ES-I3 (cell line): ENCODE measurements around the gene ERG.

Source experiments
- H3K36me3 ChIP-seq: 2 replicates; pipeline ENCODE4 v1.6.1; 2013; ENCODE audit warnings: mild to moderate bottlenecking, low read length, control low read depth, moderate library complexity; ENCODE audit not compliant: insufficient read depth
- H3K4me1 ChIP-seq: 2 replicates; pipeline ENCODE4 v1.6.1; 2013; ENCODE audit warnings: mild to moderate bottlenecking, control low read depth, low read length; ENCODE audit not compliant: insufficient read depth
- H3K9ac ChIP-seq: 2 replicates; pipeline ENCODE4 v1.6.1; 2013; ENCODE audit warnings: low read depth, mild to moderate bottlenecking, low read length, moderate library complexity
- H3K9me3 ChIP-seq: 2 replicates; pipeline ENCODE4 v1.6.1; 2013; ENCODE audit warnings: mild to moderate bottlenecking, low read length, moderate library complexity; ENCODE audit not compliant: control insufficient read depth, insufficient read depth

The ERG gene

DNA sequence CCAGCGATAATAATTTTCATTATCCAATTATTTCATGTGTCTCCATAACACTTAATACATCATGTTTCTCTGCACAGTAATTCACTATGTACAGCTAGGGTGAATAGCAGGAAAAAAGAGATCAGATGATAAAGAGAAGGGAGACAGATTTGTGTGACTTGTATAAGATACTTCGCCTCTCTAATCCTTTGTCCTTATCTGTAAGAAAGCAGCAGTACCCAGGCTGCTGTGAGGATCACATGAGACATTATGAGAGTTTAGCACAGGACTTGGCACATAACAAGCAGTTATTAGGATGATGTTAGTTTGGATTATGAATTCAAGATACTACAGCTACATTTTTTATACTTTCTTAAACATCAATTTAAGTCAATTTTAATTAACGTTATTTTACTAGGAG, 6.3 kb downstream of the ERG start:
- no peak overlapping the region for H3K9ac ChIP-seq
- H3K4me1 ChIP-seq: peaks cover 26% of the 10 kb centered on the region
- no peaks in the 10 kb centered on the region for H3K9me3 ChIP-seq
- H3K36me3 ChIP-seq: no peaks in the 10 kb centered on the region

DNA sequence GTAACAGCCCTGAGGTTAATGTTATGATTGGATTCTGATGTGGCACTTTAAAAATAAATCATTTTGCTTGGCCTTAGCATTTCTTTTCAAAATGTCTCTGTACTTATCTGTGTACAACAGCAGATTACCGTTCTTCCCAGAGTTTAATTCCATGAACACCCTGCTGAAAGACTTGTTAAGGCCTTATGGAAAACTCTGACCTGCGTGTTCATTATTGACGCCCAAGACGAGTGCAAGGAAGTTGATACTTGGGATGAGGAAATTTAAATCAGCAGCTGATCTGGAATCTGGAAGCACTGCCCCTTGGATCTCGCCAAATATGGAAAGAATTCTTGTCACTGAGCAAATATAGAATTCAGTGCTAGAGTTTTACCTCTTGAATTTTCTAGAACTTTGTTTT, 6.7 kb downstream of the ERG start:
- Histone ChIP-seq H3K4me1 (peaks cover 26% of the 10 kb centered on the region), H3K36me3 (no peaks in the 10 kb centered on the region), H3K9me3 (no peaks in the 10 kb centered on the region), H3K9ac (no peak overlapping the region)

DNA sequence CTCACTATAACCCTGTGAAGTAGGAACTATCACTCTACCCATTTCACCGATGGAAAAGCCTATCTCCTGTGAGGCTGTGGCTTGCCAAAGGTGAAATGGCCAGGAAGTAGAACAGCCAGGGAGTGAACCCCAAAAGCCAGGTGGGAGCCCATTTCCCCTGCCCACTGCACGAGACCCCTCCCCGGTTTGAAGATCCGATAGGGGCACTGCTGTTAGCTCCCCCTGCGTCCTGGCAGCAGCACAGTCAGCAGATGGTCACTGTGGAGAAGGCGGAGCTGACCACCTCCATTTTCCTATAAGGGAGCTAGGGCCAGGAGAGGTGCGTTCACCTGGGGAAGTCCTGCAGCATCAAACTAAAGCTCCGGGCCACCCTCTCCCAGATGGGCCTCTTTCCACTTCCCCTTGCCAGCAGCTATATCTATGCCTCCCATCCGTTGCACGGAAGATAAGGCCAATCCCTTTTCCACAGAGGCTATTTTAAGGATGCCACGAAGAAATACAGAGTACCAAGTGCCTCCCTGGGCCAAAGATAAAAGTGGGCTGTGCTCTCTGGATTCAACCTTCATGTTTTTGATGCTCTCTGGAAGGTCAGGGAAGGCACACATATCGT, 7.8 kb downstream of the ERG start:
- Histone ChIP-seq H3K9me3 (no peaks in the 10 kb centered on the region), H3K9ac (no peak overlapping the region), H3K36me3 (no peaks in the 10 kb centered on the region), H3K4me1 (peaks cover 19% of the 10 kb centered on the region; the same call in 1 of the 2 replicates)

DNA sequence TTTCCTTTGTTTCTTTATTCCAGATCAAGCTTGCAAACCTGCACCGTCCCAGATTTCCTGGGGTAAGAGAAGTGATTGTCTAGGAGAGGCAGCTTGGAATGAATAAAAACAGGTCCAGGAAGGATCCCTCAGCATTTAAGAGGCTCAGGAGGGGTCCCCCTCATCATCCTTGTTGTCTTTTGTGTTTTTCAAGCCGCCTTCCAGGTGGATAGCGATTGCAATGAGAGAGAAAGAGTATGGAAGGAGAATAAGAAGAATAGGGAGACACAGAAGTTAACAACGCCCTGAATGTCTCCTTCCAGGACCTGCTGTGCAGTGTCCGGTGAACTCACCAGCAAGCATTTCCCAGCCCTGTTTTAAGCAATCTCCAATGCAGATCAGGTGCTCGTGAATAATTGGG, 8.5 kb downstream of the ERG start:
- H3K4me1 ChIP-seq: peaks cover 14% of the 10 kb centered on the region; the same call in 1 of the 2 replicates
- H3K36me3 ChIP-seq: no peaks in the 10 kb centered on the region
- H3K9me3 ChIP-seq: no peaks in the 10 kb centered on the region
- no peak overlapping the region for H3K9ac ChIP-seq

DNA sequence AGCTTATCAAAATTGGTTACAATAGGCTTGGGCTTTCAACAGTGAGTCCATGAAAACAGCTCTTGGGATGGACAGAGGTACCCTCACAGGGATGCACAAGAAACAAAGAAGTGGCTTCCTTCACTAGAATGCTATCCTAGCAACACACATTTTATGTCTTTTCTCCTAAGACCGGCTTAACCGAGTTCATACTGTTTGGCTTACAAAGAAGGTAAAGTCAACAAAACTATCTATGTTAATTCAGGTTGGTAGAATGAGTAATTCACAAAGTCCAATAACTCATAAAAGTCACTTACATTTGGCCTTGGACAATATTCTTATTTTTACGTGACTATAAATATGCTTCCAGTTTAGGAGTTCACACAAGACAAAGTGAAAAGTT, 9.0 kb downstream of the ERG start:
- Histone ChIP-seq H3K4me1 (peaks cover 9% of the 10 kb centered on the region; the same call in 1 of the 2 replicates), H3K36me3 (no peaks in the 10 kb centered on the region), H3K9me3 (no peaks in the 10 kb centered on the region), H3K9ac (no peak overlapping the region)

DNA sequence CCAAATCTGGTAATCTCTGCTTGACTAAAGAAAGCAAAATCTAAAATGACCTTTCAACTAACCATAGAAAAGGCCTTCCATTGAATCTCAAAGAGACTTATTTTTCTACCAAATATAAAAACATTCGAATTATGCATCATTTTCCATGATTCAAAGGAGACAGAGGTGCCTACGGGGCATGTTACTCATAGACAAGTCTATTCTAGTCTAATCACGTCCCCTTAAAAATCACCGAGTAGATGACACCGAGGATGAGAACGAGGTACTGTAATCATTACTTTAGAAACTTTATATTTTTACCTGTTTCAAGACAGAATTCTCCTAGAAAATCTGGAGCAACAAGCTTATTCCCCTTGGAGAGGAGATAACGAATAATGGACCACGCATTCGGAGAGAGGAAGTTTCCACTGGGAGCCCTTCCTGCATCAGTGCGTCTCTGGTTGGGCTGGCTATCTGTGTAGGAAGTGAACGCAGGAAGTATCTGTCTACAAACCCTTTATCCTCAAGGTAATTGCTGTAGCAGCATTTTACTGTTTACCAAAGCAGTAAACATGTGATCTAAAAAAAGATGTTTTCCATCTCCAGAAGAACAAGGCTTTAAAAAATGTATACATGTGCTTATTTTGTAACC, 9.5 kb downstream of the ERG start:
- Histone ChIP-seq H3K9ac (no peak overlapping the region), H3K9me3 (no peaks in the 10 kb centered on the region), H3K4me1 (0 out of 2 replicates have a peak, but pooled peaks cover 5% of the 10 kb centered on the region), H3K36me3 (no peaks in the 10 kb centered on the region)

DNA sequence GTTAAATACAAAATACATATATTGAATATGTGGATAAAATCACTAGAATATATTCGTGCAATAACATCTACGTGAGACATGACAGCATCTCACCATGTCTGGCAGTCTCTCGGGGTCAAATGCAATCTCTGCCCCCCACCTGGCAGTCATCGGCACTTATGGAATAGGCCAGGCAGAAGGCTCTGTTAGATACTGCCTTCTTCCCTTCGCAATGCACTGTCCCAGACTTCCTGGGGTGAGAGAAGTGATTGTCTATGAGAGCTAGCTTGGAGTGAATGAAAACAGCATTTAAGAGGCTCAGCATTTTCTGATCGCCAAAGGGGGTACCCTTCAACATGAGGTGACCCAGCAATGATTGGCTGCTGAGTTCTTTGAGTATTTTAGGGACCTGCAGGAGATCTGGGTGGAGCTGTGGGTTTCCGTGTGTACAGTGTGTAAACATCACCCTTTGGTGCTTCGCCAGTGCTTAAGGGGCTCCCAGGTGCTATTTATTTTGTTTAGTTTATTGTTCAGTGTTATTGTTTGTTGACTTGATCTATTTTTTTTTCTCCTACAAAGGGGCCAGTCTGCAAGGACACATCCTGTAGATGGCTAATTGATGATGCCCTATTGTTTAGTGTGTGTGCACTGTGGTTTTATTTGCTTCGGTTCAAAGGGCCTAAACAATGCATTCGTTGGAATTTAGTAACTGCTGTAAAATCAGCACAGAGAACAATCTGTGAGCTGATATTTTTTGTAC, 10.2 kb downstream of the ERG start:
- H3K9me3 ChIP-seq: no peaks in the 10 kb centered on the region
- 0 out of 2 replicates have a peak, but pooled peaks cover 5% of the 10 kb centered on the region for H3K4me1 ChIP-seq
- no peak overlapping the region for H3K9ac ChIP-seq
- H3K36me3 ChIP-seq: no peaks in the 10 kb centered on the region

DNA sequence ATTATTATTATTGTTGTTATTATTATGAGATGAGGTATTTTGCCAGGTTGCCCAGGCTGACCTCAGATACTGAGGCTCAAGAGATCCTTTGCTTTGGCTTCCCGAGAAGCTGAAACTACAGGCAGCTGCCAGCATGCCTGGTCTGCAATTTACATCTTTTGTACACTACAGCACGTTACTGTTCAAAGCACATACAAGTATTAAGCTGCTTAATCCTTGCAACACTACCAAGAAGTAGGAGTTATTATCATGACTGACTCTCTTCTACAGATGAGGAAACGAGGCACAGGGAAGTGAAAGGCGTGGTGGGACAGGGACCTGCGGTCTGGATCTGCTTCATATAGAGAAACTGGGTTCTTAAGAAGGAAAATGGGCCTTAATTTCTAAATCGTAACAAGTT, 11.6 kb downstream of the ERG start:
- Histone ChIP-seq H3K4me1 (0 out of 2 replicates have a peak, but pooled peaks cover 5% of the 10 kb centered on the region), H3K9ac (no peak overlapping the region), H3K9me3 (no peaks in the 10 kb centered on the region), H3K36me3 (no peaks in the 10 kb centered on the region)

DNA sequence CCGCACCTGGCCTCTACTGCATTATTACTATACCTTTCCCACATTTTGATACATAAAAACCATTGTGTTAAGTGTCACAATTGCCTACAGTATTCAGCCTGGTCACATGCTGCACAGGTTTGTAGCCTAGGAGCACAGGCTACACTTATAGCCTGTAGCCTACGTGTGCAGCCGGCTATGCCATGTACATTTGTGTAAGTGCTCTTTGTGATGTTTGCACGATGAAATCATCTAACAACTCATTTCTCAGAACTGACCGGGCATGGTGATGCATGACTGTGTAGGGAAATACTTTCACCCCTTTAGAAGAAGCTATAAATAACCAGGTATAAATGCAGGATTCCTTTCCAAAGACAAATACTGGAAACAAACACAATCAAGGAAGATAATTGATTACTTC, 12.1 kb downstream of the ERG start:
- Histone ChIP-seq H3K9ac (no peak overlapping the region), H3K36me3 (no peaks in the 10 kb centered on the region), H3K4me1 (0 out of 2 replicates have a peak, but pooled peaks cover 5% of the 10 kb centered on the region), H3K9me3 (no peaks in the 10 kb centered on the region)

DNA sequence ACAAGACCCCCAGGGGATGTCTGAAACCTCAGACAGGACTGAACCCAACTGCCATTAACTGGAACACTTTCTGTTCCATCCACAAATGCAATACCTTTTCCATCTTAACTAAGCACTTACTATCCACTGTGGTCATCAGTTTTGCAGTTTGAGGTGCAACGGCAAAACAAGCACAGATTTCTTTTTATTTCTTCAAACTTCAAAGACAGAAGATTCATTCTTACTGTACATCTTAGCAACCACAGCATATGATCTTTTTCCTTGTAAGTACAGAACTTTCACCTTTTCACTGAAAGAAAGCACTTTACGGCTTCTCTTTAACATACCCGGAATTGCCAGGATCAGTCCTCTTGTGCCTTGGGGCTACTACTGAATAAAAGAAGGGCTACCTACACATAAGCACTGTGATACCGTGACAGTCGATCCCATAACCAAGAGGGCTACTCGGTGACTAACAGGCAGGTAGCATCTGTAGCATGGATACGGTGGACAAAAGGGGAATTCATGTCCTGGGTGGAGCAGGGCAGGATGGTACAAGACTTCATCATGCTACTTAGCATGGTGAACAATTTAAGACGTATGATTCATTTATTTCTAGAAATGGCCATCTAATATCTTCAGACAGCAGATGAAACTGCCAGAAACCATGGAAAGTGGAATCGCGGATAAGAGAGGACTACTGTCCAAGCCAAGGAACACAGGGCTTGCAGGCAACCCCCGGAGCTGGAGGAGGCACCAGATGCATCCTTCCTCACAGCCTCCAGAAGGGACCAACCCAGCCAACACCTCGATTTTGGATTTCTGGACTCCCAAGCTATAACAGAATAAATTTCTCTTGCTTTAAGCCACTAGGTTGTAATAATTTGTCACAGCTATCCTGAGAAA, 18.4 kb downstream of the ERG start:
- Histone ChIP-seq H3K4me1 (peaks cover 3% of the 10 kb centered on the region; the same call in 1 of the 2 replicates), H3K36me3 (no peaks in the 10 kb centered on the region), H3K9ac (no peak overlapping the region), H3K9me3 (no peaks in the 10 kb centered on the region)

DNA sequence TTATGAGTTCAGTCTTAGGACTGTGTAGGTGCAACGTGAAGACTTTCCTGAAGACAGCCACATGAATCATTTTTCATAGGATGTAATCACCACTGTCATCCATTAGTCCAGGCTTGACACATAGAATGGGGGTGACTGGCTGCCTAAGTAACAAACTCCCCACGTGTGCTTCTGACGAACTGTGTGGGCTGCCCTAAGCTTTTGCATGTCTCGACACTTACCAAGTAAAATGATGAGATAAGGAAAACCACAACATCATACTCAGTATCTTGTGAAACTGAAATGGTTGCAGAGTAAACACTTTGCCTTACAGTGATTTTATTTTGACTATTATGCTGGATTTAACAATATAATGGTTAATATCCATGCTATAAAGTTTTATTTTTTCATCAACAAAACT, 19.5 kb downstream of the ERG start:
- Histone ChIP-seq H3K36me3 (no peaks in the 10 kb centered on the region), H3K9me3 (no peaks in the 10 kb centered on the region), H3K9ac (no peak overlapping the region), H3K4me1 (peaks cover 3% of the 10 kb centered on the region; the same call in 1 of the 2 replicates)

DNA sequence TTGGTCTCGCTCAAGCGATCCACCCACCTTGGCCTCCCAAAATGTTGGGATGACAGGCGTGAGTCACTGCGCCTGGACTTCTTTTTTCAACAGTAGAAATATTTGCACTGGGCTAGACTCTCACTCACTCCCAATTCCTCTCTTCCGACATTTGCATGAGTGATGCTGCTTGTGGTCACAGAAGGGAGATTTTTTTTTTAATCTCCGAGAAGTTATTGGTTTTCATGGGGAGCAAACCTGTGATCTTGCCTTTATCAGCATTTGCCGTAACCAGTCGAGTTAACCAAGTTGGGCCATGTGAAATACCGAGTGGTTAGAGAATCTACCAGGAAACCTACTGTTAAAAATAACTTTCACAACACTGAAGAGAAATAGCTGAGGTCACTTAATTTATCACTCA, 21.1 kb downstream of the ERG start:
- no peak overlapping the region for H3K9ac ChIP-seq
- H3K4me1 ChIP-seq: peaks cover 3% of the 10 kb centered on the region; the same call in 1 of the 2 replicates
- no peaks in the 10 kb centered on the region for H3K9me3 ChIP-seq
- no peaks in the 10 kb centered on the region for H3K36me3 ChIP-seq

DNA sequence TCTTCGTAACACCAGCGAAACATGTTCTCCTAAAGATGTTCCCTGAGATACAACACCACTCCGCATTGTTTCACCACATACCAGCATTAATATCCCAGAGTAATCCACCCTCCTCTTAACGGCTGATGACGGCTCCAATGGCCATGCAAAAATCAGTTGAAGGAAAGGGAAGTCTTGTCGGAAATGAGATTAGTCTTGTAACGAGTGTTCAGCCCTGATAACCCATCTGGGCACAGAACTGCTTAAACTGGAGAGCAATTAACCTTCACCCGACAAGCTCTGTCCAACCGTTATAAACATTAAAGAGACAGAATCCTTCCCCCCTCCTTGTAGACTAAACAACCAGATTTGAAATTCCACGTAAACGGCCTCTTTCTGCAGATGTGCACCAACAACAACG, 21.9 kb downstream of the ERG start:
- Histone ChIP-seq H3K36me3 (no peaks in the 10 kb centered on the region), H3K4me1 (peaks cover 3% of the 10 kb centered on the region; the same call in 1 of the 2 replicates), H3K9ac (no peak overlapping the region), H3K9me3 (no peaks in the 10 kb centered on the region)

DNA sequence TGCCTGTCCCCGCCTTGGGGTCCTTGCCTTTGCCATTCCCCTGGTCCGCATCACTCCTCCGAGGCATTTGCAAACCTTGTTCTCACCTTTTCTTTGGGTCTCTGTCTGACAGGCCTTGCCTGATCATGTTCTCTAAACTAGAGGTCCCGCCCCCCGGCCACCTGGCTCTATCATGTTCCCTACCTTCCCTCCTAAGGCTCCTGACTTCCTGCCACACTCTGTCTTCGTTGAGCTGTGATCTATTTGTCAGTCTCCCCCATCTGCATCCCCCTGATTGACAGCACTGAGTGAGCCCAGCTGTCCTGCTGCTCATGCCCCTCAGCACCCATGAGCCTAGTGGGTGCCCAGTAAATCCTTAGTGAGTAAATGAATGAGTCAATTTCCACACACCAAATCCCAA, 22.8 kb downstream of the ERG start:
- H3K9ac ChIP-seq: no peak overlapping the region
- no peaks in the 10 kb centered on the region for H3K9me3 ChIP-seq
- H3K36me3 ChIP-seq: no peaks in the 10 kb centered on the region
- peaks cover 3% of the 10 kb centered on the region; the same call in 1 of the 2 replicates for H3K4me1 ChIP-seq
